Measurements from ENCODE around the gene IFNL2. TPM values are rescaled to one million over a fixed set of nuclear protein-coding genes. Genes with fewer than 3 reads are reported as not detected.
"Not testable (repeated sequence)": the region's sequence is repeated elsewhere in the genome, so short reads cannot be mapped to it uniquely, and the experiment has no call there.

IFNL2 gene
- total RNA-seq: not detected
- long read RNA-seq: 0 reads

GRCh38 chr19:39268085-39268484 lies at the start of gene IFNL2:
IFNL2 (plus strand) TSS chr19:39268396; CDS start chr19:39268569, 173 bp downstream.
- ATAC-seq; DNase-seq; intact Hi-C loops (cut with micrococcal nuclease): not testable (repeated sequence)

DNA sequence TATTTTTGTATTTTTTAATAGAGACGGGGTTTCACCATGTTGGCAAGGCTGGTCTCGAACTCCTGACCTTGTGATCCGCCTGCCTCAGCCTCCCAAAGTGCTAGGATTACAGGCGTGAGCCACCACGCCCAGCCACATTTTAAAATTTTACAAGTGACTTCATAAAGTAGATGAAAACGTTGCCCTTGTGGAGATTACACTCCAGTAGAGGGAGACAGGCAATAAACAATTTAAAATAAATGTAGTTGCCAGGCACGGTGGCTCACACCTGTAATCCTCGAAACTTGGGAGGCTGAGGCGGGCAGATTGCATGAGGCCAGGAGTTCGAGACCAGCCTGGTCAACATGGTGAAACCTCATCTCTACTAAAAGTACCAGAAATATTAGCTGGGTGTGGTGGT lies 49.1 kb upstream of the IFNL2 start:
- ATAC-seq: not testable (repeated sequence)

GRCh38 chr19:39223703-39224279 lies 44.4 kb upstream of the IFNL2 start:
- no peak for DNase-seq
- intact Hi-C loops (cut with micrococcal nuclease): no loop called here
- ATAC-seq: no peak

More for the DNA sequence above, 49.1 kb upstream of the IFNL2 start:
- DNase-seq; intact Hi-C loops (cut with micrococcal nuclease): not testable (repeated sequence)

DNA sequence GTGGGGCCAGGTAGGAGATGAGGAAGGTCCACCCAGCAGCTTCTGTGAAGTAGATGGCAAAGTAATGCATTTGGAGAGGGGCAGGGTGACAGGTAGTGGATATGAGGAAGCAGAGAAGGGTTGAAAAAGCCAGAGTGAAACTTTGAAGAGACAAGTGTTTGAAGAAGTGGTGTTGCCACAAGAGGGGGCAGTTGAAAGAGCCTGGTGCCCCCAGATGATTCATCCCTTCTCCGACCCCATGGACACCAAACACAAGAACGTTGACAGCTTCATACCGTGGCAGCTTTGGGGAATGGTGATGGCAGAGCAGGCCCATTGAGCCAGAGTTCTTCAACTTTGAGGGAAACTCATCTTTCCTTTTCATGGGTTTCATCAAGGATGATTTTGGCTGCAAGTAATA lies 43.3 kb upstream of the IFNL2 start:
- DNase-seq (no peak), ATAC-seq (no peak)
- intact Hi-C loops (cut with micrococcal nuclease): no loop called here

DNA sequence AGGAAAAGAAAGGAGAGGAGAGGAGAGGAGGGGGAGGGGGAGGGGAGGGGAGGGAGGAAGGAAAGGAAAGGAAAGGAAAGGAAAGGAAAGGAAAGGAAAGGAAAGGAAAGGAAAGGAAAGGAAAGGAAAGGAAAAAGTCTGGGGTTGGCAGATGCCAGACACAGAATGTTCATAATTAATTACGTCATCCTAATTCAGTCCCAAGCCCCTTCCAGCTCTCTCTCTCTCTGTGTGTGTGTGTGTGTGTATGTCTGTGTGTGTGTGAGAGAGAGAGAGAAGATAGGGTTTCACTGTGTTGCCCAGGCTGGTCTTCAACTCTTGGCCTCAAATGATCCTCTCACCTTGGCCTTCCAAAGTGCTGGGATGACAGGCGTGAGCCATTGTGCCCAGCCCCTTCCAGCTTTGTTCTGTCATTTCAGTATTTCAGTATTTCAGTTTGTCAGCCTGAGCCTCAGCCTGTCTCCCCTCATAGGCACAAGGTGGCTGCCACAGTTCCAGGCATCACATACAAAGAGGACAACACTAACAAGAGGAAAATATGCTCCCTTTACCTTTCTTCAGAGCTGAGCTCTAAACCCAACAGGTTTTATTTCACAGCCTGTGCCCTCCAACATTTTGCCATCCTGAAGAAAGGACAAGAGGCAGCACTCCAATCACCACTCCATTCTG lies 38.0 kb upstream of the IFNL2 start:
- intact Hi-C loops (cut with micrococcal nuclease): no loop called here
- DNase-seq: no peak
- no peak for ATAC-seq

DNA sequence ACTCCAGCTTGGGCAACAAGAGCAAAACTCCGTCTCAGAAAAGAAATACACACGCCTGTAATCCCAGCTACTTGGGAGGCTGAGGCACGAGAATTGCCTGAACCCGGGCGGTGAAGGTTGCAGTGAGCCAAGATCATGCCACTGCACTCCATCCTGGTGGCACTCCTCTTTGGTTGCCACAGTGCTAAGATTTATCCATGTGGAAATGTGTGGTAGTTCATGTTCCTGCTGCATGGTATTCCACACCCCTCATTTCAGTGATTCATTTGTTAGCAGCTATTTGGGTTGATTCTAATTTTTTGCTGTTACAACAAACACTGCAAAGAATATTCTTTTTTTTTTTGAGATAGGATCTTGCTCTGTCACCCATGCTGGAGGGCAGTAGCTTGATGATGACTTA lies 35.5 kb upstream of the IFNL2 start:
- intact Hi-C loops (cut with micrococcal nuclease): no loop called here
- ATAC-seq (no peak), DNase-seq (no peak)

- ATAC-seq: no peak
- intact Hi-C loops (cut with micrococcal nuclease): no loop called here
- DNase-seq: no peak
Observed at GRCh38 chr19:39236527-39236926, 31.7 kb upstream of the IFNL2 start.

DNA sequence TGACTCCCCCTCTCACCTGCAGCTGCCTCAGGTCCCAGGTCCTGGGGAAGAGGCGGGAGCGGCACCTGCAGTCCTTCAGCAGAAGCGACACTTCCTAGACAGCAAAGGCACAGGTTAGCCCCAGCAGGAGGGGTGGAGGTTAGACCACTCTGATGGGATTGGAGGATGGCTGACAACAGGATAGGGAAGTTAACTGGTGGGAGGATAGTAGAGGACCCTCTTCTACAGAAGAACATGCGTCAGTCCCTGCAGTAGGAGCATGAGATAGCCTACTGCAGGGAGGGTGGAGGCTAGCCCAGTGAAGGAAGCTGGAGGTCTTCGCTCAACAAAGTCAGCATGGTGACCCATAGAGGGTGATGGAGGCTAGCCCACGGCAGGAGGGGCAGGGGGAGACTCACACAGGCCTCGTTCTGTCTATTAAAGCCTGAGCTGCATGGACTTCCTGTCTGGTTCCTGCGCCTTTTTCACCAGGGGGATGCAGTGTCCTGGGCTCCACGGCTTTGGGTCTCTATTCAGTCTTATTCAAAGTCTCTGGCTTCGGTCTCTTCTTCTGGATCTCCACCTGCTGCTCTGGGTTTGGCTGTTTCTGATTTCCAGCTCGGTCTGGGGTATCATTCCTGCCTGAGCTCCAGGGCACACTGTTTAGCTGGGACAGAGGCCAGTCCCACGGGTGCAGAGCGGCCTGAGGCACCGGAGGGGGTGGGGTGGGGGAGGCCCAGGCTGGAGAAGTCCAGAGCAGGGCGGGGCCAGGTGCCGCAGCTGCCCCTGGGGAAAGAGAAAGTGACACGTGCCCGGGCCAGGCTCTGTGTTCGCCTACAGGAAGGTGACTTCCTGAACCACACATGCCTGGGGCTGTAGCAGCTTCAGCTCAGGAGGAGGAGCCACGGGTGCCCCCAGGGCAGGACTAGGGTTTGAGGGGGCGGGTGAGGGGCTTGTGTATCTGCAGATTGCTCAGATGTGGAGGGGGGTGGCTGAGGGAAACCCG lies 30.7 kb upstream of the IFNL2 start:
- DNase-seq (peak; percentile 32), ATAC-seq (no peak)
- intact Hi-C loops (cut with micrococcal nuclease): no loop called here

DNA sequence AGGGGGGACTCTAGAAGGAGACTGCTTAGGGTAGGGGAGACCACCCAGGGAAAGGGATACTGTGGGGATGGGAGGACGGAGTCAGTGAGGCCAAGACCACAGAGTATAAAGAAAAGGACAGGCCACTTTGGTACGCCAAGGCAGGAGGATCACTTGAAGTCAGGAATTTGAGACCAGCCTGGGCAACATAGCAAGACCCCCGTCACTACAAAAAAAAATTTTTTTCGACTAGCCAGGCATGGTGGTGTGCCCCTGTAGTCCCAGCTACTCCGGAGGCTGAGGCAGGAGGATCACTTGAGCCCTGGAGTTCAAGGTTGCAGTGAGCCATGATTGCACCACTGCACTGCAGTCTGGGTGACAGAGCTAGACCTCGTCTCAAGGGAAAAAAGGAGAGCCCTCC lies 30.0 kb upstream of the IFNL2 start:
- DNase-seq (no peak), ATAC-seq (no peak)
- intact Hi-C loops (cut with micrococcal nuclease): no loop called here

DNA sequence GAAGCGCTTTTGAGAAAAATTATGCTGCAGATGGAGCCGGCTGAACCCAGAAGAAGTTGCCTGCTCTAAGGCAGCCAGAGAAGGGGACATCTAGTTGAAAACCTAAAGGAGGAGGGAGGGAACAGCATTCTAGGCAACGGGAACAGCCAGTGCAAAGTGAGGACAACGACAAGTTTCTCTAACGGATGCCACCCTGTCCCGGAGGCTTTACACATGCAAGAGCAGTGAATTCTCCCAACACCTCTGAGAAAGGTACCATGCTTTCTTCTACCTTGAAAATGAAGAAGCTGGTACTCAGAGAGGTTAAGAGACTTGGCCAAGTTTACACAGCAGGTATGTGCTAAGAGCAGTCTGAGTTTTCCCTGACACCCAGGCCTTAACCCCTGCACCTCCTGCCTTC lies 29.3 kb upstream of the IFNL2 start:
- ATAC-seq (no peak), DNase-seq (no peak)
- intact Hi-C loops (cut with micrococcal nuclease): no loop called here

DNA sequence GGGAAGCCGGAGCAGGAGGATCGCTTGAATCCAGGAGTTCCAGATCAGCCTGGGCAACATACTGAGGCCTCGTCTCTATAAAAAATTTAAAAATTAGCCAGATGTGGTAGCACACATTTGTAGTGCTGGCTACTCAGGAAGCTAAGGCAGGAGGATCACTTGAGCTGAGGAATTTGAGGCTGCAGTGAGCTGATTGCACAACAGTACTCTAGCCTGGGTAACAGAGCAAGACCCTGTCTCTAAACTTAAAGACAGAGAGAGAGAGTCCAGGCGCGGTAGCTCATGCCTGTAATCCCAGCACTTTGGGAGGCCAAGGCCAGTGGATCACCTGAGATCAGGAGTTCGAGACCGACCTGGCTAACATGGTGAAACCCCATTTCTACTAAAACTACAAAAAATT lies 27.8 kb upstream of the IFNL2 start:
- no peak for DNase-seq
- ATAC-seq: no peak
- intact Hi-C loops (cut with micrococcal nuclease): no loop called here

DNA sequence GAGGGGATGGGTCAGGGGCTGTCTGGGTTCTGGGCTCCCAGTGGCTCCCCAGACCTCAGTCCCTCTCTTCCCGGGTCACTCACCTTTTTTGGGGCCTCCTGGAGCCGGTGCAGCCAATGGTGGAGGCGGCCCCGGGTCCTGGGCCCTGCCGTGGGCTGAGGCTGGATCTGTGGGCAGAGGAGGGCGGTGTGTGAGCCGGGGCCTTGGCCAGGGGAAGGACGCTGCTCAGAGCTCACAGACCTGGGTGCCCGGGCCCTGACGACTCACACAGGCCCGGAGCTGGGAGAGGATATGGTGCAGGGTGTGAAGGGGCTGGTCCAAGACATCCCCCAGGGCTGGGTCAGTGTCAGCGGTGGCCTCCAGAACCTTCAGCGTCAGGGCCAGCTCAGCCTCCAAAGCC lies 24.5 kb upstream of the IFNL2 start:
- intact Hi-C loops (cut with micrococcal nuclease); DNase-seq; ATAC-seq: not testable (repeated sequence)

DNA sequence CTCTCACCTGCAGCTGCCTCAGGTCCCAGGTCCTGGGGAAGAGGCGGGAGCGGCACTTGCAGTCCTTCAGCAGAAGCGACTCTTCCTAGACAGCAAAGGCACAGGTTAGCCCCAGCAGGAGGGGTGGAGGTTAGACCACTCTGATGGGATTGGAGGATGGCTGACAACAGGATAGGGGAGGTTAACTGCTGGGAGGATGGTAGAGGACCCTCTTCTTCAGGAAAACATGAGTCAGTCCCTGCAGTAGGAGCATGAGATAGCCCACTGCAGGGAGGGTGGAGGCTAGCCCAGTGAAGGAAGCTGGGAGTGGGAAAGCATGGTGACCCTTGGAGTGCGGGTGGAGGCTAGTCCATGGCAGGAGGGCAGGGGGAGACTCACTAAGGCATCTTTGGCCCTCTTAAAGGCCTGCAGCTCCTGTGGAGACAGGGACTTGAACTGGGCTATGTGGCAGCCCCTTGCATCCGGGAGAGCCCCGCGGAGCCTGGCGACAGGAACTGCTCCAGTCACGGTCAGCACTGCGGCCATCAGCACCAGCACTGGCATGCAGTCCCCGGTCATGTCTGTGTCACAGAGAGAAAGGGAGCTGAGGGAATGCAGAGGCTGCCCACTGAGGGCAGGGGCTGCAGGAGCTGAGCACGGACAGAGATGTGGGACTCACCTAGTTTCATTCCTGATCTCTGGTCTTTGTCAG lies 23.6 kb upstream of the IFNL2 start, which contains the start of gene IFNL3:
Gene IFNL3, minus strand, starts transcription at position 597 of the 691 bp plus-strand sequence. Its CDS starts 39 bp downstream, at position 558.
- ATAC-seq; intact Hi-C loops (cut with micrococcal nuclease); DNase-seq: not testable (repeated sequence)

DNA sequence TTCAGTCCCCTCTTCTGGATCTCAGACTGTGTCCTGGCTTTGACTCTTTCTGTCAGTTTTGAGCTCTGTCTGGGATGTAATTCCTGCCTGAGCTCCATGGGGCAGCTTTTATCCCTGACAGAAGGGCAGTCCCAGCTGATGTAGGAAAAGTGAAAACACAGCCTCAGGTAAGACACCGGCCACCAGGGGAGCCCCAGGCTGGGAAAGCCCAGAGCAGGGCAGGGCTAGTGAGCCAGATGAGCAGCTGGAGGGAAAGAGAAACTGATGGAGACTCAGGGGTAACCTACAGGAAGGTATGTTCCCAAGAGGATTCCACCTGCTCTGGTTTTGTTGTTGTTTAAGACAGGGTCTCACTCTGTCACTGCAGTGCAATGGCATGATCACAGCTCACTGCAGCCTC lies 23.0 kb upstream of the IFNL2 start:
- ATAC-seq; DNase-seq; intact Hi-C loops (cut with micrococcal nuclease): not testable (repeated sequence)

GRCh38 chr19:39246951-39247669 lies 21.1 kb upstream of the IFNL2 start:
- DNase-seq (peak; percentile 48), ATAC-seq (peak; percentile 50)
- intact Hi-C loops (cut with micrococcal nuclease): no loop called here

- DNase-seq (no peak), ATAC-seq (peak; percentile 61)
- intact Hi-C loops (cut with micrococcal nuclease): no loop called here
Observed at GRCh38 chr19:39247701-39248664, 20.2 kb upstream of the IFNL2 start.

- DNase-seq (no peak), ATAC-seq (no peak)
- intact Hi-C loops (cut with micrococcal nuclease): no loop called here
Observed at GRCh38 chr19:39248806-39249205, 19.4 kb upstream of the IFNL2 start, which contains the start of gene IFNL4. IFNL4 (minus strand) TSS chr19:39248856.
